Measurements from ENCODE around the gene LCE1C.

Gene LCE1C

DNA sequence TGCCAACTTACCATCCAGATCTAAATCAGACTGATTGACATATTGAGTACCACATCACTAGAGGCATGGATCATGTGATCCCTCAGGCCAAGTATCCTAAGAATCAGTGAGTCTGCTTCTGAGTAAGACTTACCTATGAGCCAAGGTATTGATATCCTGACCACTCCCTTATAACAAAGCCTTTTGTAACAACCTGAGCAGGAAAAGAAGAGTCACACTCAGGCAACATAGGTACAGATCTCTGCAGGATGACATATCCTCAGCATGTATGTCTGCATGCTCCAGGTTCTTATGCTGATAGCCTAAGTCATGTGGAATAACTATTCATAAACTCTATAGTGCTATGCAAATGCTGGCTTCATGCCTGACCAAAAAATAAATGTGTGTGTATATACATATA lies 18.5 kb upstream of the LCE1C start:
- TF ChIP-seq, protein P1, sequence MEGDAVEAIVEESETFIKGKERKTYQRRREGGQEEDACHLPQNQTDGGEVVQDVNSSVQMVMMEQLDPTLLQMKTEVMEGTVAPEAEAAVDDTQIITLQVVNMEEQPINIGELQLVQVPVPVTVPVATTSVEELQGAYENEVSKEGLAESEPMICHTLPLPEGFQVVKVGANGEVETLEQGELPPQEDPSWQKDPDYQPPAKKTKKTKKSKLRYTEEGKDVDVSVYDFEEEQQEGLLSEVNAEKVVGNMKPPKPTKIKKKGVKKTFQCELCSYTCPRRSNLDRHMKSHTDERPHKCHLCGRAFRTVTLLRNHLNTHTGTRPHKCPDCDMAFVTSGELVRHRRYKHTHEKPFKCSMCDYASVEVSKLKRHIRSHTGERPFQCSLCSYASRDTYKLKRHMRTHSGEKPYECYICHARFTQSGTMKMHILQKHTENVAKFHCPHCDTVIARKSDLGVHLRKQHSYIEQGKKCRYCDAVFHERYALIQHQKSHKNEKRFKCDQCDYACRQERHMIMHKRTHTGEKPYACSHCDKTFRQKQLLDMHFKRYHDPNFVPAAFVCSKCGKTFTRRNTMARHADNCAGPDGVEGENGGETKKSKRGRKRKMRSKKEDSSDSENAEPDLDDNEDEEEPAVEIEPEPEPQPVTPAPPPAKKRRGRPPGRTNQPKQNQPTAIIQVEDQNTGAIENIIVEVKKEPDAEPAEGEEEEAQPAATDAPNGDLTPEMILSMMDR (IDR thresholded peaks at IDR 0.05), result no peak
- Mint-ChIP-seq H3K4me3 (no peak overlapping the region), H3K9me3 (peaks cover 68% of the 10 kb centered on the region), H3K4me1 (no peaks in the 10 kb centered on the region), H3K36me3 (ENCODE audit: low read depth) (no peaks in the 10 kb centered on the region), H3K27ac (no peak overlapping the region), H3K27me3 (ENCODE audit: low read depth, poor library complexity) (no peaks in the 10 kb centered on the region)
- no peak for DNase-seq

DNA sequence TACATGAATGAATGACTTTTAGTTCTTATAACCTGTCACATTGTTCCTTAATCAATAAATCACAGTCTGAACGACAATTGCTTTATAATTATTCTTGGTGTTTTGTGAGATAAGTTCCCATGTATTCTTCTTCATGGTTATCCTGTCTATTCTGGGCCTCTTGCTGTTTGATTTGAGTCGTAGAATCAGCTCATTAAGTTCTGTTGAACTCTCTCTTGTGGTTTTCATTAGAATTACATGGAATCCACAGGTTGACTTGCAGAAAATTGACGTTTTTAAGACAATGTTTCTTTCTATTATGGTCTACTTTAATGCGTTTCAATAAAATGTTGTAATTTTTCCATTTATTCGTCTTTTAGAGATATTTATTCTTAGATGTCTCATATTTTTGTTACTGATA lies 16.8 kb upstream of the LCE1C start:
- no peak overlapping the region for H3K27ac Mint-ChIP-seq
- TF ChIP-seq, protein P1 (IDR thresholded peaks at IDR 0.05), result no peak

DNA sequence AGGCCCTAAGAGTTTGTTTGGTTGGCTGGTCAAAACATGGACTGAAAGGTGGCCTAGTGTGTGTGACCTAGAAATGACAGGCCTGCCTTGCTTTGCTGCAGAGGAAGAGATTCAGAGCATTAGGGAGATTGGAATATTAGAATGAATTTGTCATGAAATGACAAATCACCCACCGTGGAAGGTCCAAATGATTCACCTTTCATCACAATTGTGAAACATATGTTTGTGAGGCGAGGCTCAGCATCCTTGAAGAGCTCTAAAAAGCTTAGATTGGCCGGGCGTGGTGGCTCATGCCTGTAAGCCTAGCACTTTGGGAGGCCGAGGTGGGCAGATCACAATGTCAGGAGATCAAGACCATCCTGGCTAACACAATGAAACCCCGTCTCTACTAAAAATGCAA lies 10.9 kb upstream of the LCE1C start:
- no peaks in the 10 kb centered on the region for H3K36me3 Mint-ChIP-seq (ENCODE audit: low read depth)
- H3K4me1 Mint-ChIP-seq, result no peaks in the 10 kb centered on the region
- no peak overlapping the region for H3K27ac Mint-ChIP-seq
- no peak overlapping the region for H3K4me3 Mint-ChIP-seq
- DNase-seq, result no peak
- H3K27me3 Mint-ChIP-seq (ENCODE audit: low read depth, poor library complexity), result no peaks in the 10 kb centered on the region
- peaks cover 72% of the 10 kb centered on the region for H3K9me3 Mint-ChIP-seq
- TF ChIP-seq, protein P1 (IDR thresholded peaks at IDR 0.05), result no peak

More for the DNA sequence above, 16.8 kb upstream of the LCE1C start:
- Mint-ChIP-seq H3K4me1 (no peaks in the 10 kb centered on the region), H3K27me3 (ENCODE audit: low read depth, poor library complexity) (no peaks in the 10 kb centered on the region), H3K36me3 (ENCODE audit: low read depth) (no peaks in the 10 kb centered on the region), H3K4me3 (no peak overlapping the region), H3K9me3 (peaks cover 68% of the 10 kb centered on the region)
- DNase-seq, result no peak

DNA sequence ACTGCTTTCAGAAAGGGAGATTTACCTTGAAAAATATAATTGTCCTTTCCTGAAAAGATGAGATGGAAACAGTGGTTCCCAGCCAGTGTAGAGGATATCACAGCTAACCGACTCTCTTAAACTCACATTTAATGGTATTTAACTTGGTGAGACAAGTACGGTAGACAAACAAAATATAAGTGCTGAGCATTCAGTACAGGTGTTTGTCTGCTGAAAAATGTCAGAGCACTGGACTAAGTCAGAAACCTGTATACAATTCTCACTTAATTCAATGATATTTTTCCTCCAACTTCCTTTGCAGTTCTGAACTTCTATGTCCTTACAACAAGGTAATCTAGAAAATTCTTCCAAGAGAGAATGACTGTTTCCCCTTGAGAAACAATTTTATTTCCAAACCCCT lies 5.2 kb upstream of the LCE1C start, which contains the start of gene LCE1B:
LCE1B (plus strand) TSS at position 301 of the 400 bp plus-strand sequence. CDS start 476 bp downstream, outside the sequence.
- Mint-ChIP-seq H3K4me3 (no peak within 1 kb of the TSS), H3K4me1 (no peaks in the 10 kb centered on the region), H3K27ac (no peak within 1 kb of the TSS), H3K36me3 (ENCODE audit: low read depth) (no peaks in the 10 kb centered on the region), H3K9me3 (peaks cover 58% of the 10 kb centered on the region), H3K27me3 (ENCODE audit: low read depth, poor library complexity) (no peaks in the 10 kb centered on the region)
- no peak for DNase-seq
- TF ChIP-seq, protein P1 (IDR thresholded peaks at IDR 0.05), result no peak

DNA sequence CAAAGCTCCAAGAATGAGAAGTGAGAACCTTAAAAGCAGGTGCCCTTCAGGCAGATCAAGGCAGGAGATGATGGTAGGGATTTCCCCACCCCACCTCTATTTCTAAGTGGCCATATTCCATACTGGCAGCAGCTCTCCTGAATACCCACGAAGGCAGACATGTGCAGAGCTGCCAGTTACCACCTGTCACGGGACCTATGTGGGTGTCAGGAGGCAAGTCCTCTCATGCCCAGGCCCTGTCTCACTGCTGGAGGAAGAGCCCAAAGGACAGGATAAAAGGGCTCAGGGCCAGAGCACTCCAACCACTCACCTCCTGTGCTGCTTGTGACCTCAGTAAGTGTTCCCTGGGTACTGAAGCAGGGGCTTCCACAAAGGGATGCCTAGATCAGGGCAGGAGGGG lies 4.6 kb upstream of the LCE1C start:
- DNase-seq, result no peak
- Mint-ChIP-seq H3K27me3 (ENCODE audit: low read depth, poor library complexity) (no peaks in the 10 kb centered on the region), H3K4me1 (no peaks in the 10 kb centered on the region), H3K27ac (no peak overlapping the region), H3K36me3 (ENCODE audit: low read depth) (no peaks in the 10 kb centered on the region), H3K9me3 (peaks cover 58% of the 10 kb centered on the region), H3K4me3 (no peak overlapping the region)
- TF ChIP-seq, protein P1 (IDR thresholded peaks at IDR 0.05), result no peak

DNA sequence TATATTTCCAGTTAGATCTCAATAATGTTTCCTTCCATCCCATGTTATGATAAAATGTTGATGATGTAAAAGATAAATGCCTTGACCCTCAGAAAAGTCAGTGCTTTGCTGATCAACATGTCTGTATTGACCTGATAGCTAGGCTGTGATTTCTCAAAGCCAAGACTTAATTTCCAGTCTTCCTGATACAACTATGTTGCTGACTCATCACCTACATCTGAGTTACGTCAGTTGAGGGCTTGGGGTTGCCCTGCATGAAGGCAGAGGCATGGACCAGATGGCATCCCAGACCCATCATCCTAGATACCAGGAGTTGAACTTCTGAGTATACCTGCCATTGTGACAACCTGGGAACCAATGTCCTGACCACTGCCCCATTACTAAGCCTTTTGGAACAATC lies 5.1 kb downstream of the LCE1C start:
- Mint-ChIP-seq H3K36me3 (ENCODE audit: low read depth) (no peaks in the 10 kb centered on the region), H3K4me3 (no peak overlapping the region)

More for the DNA sequence above, 5.1 kb downstream of the LCE1C start:
- H3K4me1 Mint-ChIP-seq, result no peaks in the 10 kb centered on the region
- TF ChIP-seq, protein P1 (IDR thresholded peaks at IDR 0.05), result no peak
- no peak for DNase-seq
- peaks cover 84% of the 10 kb centered on the region for H3K9me3 Mint-ChIP-seq
- H3K27ac Mint-ChIP-seq, result no peak overlapping the region
- H3K27me3 Mint-ChIP-seq (ENCODE audit: low read depth, poor library complexity), result no peaks in the 10 kb centered on the region

Measured in nephron progenitor cell (in vitro differentiated cells).